ENCODE data around the gene CEP95. TPM values are rescaled to one million over a fixed set of nuclear protein-coding genes. Genes with fewer than 3 reads are reported as not detected.

The CEP95 gene
- total RNA-seq, 3 donors from 2014 or later, result 37.1 to 50.8 (median 43.3) TPM

DNA sequence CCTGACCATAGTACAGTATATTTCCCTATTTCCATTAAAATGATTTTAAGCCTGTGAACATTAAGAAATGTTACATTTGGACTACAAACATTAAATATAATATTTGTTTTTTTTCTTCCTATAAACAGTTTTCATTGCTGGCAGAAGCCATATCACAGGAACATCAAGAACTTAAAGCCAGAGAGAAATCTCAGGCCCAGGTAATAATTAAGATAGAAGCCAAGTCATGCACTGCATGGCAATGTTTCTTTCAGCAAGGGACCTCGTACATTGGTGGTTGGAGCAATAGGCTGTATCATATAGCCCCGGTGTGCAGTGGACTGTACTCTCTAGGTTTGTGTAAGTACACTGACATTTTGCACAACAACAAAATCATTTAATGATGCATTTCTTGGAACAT, 30.1 kb downstream of the CEP95 start:
- TF ChIP-seq, protein P1, sequence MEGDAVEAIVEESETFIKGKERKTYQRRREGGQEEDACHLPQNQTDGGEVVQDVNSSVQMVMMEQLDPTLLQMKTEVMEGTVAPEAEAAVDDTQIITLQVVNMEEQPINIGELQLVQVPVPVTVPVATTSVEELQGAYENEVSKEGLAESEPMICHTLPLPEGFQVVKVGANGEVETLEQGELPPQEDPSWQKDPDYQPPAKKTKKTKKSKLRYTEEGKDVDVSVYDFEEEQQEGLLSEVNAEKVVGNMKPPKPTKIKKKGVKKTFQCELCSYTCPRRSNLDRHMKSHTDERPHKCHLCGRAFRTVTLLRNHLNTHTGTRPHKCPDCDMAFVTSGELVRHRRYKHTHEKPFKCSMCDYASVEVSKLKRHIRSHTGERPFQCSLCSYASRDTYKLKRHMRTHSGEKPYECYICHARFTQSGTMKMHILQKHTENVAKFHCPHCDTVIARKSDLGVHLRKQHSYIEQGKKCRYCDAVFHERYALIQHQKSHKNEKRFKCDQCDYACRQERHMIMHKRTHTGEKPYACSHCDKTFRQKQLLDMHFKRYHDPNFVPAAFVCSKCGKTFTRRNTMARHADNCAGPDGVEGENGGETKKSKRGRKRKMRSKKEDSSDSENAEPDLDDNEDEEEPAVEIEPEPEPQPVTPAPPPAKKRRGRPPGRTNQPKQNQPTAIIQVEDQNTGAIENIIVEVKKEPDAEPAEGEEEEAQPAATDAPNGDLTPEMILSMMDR (IDR thresholded peaks at IDR 0.05), result no peak
- intact Hi-C loops (cut with DNase I, micrococcal nuclease), result no loop called here
- H3K36me3 ChIP-seq (ENCODE audit: low read depth), result peaks cover 6% of the 10 kb centered on the region

DNA sequence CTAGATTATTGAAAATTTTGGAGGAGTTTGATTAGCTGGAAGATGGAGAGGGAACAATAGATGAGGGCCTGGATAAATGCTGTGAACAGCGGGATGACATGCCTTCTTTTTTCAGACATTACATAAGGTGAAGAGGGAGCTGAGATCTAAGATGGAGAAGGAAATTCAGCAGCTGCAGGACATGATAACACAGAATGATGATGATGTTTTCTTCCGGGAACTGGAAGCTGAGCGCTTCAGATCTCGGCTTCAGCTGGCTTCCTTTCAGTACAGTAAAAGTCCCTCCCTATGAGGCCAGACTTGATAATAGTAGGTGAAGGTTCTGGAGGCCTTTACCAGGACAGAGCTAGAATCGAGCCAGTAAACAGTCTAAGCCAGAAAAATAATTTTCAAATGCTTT, 30.7 kb downstream of the CEP95 start:
- intact Hi-C loops (cut with DNase I, micrococcal nuclease), result no loop called here
- TF ChIP-seq, protein P1 (IDR thresholded peaks at IDR 0.05), result no peak
- peaks cover 6% of the 10 kb centered on the region for H3K36me3 ChIP-seq (ENCODE audit: low read depth)
- ATAC-seq, result no peak
- H3K4me1 ChIP-seq (ENCODE audit: low read depth), result no peaks in the 10 kb centered on the region
- DNase-seq, result no peak
- no peak overlapping the region for H3K4me3 ChIP-seq
- no peaks in the 10 kb centered on the region for H3K9me3 ChIP-seq

More for the DNA sequence above, 30.1 kb downstream of the CEP95 start:
- H3K9me3 ChIP-seq, result no peaks in the 10 kb centered on the region
- DNase-seq, result no peak
- ATAC-seq, result no peak
- no peaks in the 10 kb centered on the region for H3K4me1 ChIP-seq (ENCODE audit: low read depth)
- no peak overlapping the region for H3K4me3 ChIP-seq

DNA sequence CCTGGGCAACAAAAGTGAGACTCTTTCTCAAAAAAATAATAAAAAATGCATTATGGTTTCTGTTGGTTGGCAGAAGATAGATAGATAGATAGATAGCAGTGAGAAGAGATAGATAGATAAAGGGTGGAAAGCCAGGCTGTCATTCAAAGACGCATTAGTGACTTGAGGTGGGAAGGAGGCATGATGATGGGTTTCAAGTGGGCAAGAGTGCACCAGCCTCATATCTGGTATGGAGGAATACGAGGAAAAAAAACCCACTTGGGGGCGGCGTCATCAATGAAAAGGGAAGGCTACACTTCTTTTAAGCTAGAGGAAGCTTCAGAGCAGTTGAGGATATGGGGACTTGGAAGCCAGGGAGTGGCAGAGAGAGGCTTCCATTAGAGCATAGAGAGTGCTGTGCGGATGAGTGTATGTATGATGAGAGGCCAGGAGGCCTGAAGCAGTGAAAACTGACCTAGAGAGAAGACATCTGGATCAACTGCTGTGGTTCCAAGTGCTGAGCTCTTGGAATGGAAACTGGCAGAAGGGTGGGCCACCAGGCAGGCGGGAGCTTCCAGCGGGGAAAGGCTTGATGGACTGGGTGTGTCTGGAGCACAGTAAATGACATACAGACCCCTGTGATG, 31.8 kb downstream of the CEP95 start:
- Histone ChIP-seq H3K4me3 (no peak overlapping the region), H3K9me3 (no peaks in the 10 kb centered on the region), H3K4me1 (ENCODE audit: low read depth) (no peaks in the 10 kb centered on the region), H3K36me3 (ENCODE audit: low read depth) (no peaks in the 10 kb centered on the region)
- ATAC-seq (no peak), DNase-seq (no peak)
- TF ChIP-seq, protein P1 (IDR thresholded peaks at IDR 0.05), result no peak
- intact Hi-C loops (cut with DNase I, micrococcal nuclease), result no loop called here

DNA sequence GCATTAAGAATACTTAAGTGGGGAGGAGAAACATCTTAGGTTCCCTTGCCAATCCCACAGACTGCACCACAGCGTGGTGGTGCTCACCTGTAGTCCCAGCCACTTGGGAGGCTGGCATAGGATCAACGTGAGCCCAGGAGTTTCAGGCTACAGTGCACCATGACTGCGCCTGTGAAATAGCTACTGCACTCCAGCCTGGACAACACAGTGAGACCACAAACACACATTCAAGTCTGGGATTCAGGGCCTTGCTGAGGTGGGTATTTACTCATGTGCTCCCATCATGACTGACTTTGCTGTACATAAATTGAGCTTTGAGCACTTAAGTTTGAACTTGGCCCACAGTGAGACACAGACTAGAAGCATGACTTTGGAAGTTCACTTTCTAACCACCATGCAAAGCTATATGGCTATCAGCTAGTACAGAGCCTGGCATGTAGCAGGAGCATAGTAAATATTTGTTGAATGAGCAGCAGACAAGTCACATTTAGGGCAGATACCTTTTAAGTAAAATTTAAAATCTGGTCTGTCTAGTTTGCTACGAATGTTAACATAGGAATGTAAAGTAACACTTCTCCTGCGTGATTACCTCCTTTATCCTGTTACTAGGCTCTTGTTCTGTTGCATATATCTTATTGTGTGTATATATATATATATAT, 33.5 kb downstream of the CEP95 start:
- no peaks in the 10 kb centered on the region for H3K4me1 ChIP-seq (ENCODE audit: low read depth)
- TF ChIP-seq, protein P1 (IDR thresholded peaks at IDR 0.05), result no peak
- DNase-seq (no peak), ATAC-seq (no peak)
- H3K9me3 ChIP-seq, result no peaks in the 10 kb centered on the region
- no peaks in the 10 kb centered on the region for H3K36me3 ChIP-seq (ENCODE audit: low read depth)
- intact Hi-C loops (cut with DNase I, micrococcal nuclease), result no loop called here
- H3K4me3 ChIP-seq, result no peak overlapping the region

DNA sequence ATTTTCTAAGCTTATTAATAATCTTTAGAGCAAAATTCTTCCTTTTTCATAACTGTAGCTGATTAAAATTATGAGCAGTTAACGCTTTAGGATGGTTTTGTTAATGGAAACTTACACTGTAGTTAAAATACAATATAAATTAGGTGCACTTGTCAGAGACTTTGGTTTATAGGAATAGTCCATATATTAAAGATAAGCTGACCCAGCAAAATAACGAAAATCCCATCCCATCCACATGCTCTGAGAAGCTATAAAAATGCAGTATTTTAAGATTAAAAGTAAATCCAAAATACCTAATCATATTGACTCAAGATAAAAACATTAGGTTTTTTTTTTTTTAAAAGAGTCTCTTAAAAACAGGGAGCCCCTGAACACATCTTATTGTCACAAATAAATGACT, 38.0 kb downstream of the CEP95 start:
- TF ChIP-seq, protein P1 (IDR thresholded peaks at IDR 0.05), result no peak

More for the DNA sequence above, 38.0 kb downstream of the CEP95 start:
- Histone ChIP-seq H3K9me3 (no peaks in the 10 kb centered on the region), H3K36me3 (ENCODE audit: low read depth) (no peaks in the 10 kb centered on the region), H3K4me3 (no peak overlapping the region), H3K4me1 (ENCODE audit: low read depth) (no peaks in the 10 kb centered on the region)
- ATAC-seq, result no peak
- intact Hi-C loops (cut with DNase I, micrococcal nuclease), result no loop called here
- DNase-seq, result no peak
